ENCODE data around the gene MMP2. TPM values are rescaled to one million over a fixed set of nuclear protein-coding genes. Genes with fewer than 3 reads are reported as not detected.

MMP2 gene
- total and polyA plus RNA-seq, 7 donors: 16.0 to 60.9 (median 23.2) TPM

DNA sequence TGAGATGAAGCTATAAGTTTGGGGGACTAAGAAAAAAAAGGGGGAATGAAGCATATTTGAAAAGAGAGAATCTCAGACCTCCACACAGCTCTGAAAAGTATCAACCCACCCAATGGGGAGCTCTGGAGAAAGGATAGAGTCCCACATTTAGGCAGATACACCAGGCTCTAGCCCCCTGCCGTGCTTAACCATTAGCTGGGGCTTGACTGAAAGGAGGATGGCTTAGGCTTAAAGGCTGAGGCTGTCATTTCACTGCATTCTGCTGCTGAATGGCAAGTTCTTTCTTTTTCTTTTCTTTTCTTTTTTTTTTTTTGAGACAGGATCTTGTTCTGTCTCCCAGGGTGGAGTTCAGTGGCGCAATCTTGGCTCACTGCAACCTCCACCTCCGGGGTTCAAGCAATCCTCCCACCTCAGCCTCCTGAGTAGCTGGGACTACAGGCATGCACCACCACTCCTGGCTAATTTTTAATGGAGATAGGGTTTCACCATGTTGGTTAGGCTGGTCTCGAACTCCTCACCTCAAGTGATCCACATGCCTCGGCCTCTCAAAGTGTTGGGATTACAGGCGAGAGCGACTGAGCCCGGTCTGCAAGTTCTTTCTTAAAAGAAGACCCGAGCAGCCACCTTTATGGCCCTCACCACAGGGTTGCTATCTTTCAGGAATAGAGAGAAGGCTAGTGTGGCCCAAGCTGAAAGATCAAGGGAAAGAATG, 9.0 kb upstream of the MMP2 start:
- intact Hi-C loops (cut with DNase I): loop anchor here in 1 of 2 donors (5.0 kb wide), 1 partner anchor 372 kb away; no protein-coding TSS in a partner anchor
- no peak overlapping the region for H3K27ac ChIP-seq
- H3K27me3 ChIP-seq (ENCODE audit: insufficient read depth in 3 of 3, low read length in 2 of 3): no peaks in the 10 kb centered on the region

DNA sequence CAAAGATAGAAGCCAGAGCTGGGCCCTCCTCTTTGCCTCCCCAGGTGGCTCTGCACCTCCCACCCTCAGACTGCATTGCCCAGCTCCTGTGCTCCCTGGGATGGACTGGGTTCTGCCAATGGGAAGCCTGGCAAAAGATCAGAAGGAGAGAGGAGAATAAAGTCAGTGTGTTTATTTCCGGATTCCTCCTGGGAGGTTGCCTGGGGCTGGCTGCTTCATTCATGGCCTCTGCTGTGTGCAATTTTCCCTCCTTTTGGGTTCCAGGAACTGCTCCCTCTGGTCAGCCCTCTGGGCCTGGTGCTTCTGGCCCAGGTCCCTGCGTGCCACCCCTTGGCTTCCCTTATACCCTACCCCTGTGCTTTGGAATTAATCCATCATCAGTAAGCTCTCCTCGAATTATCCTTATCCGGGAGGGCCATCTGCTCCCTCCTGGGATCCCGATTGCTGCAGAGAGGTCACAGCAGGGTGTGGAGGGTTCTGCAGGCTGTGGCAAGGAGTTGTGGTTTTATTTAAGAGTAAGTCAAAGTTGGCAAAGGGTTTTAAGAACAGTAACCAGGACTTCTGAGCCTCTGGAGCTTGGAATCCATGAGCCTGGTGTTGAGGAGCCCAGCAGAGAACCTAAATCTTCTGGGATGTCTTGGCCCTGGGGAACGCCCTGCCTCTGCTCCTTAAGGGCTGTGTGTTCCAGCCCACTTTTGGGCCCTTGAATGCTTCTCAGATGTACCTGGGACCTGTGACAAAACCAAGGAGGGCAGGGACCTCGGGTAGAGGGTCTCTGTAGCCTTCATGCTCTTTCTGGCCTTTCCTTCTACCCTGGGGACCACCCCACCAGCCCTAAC, 8.2 kb upstream of the MMP2 start:
- ATAC-seq (peak in 3 of 4 donors; percentile 45 to 52 (median 48)), DNase-seq (peak in 1 of 2 donors; percentile 48)
- WGBS, 3 donors: 40 to 57% (median 42%) methylated on average over 7 of the region's 7 CpGs
- Histone ChIP-seq H3K4me1 (no peaks in the 10 kb centered on the region), H3K9me3 (no peaks in the 10 kb centered on the region), H3K4me3 (no peak overlapping the region), H3K36me3 (ENCODE audit: insufficient read depth in 1 of 2, low read depth in 1 of 2) (no peaks in the 10 kb centered on the region), H3K27me3 (ENCODE audit: insufficient read depth in 3 of 3, low read length in 2 of 3) (no peaks in the 10 kb centered on the region), H3K27ac (no peak overlapping the region)
- intact Hi-C loops (cut with DNase I): no loop called here
- TF ChIP-seq, protein P1, sequence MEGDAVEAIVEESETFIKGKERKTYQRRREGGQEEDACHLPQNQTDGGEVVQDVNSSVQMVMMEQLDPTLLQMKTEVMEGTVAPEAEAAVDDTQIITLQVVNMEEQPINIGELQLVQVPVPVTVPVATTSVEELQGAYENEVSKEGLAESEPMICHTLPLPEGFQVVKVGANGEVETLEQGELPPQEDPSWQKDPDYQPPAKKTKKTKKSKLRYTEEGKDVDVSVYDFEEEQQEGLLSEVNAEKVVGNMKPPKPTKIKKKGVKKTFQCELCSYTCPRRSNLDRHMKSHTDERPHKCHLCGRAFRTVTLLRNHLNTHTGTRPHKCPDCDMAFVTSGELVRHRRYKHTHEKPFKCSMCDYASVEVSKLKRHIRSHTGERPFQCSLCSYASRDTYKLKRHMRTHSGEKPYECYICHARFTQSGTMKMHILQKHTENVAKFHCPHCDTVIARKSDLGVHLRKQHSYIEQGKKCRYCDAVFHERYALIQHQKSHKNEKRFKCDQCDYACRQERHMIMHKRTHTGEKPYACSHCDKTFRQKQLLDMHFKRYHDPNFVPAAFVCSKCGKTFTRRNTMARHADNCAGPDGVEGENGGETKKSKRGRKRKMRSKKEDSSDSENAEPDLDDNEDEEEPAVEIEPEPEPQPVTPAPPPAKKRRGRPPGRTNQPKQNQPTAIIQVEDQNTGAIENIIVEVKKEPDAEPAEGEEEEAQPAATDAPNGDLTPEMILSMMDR (IDR thresholded peaks at IDR 0.05): no peak

More for the DNA sequence above, 9.0 kb upstream of the MMP2 start:
- ATAC-seq (no peak), DNase-seq (no peak)
- Histone ChIP-seq H3K4me1 (no peaks in the 10 kb centered on the region), H3K4me3 (no peak overlapping the region), H3K36me3 (ENCODE audit: insufficient read depth in 1 of 2, low read depth in 1 of 2) (no peaks in the 10 kb centered on the region), H3K9me3 (no peaks in the 10 kb centered on the region)
- WGBS, 3 donors: 82 to 94% (median 83%) methylated on average over 9 of the region's 9 CpGs
- TF ChIP-seq, protein P1 (IDR thresholded peaks at IDR 0.05): no peak

DNA sequence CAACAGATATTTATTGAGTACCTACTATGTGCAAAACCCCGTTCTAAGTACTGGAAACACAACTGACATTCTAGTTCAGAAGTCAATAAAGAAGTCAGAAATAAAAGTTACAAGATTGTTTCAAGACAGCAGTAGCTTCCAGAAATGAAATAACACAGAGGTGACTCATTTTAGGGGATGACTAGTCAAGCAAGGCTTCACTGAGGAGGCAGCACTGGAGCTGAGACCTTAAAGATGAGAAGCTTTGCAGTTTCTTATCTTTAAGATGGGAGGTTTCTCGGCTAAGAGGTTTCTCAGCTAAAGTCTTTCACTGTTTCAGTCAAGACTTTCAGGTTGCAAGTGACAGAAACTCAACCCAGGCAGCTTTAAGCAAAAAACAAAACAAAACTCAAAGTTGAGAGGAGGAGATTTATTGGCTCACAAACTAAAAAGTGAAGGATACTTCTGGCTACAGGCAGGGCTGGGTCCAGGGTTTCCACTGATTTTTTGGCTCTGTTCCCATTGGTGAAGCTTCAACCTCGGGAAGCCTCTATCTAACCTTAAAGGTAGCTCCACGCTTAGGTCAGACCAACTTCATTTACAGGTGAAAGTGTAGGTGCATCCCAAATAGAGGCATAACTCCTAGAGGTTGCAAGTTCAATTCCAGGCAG, 7.4 kb upstream of the MMP2 start:
- H3K27me3 ChIP-seq (ENCODE audit: insufficient read depth in 3 of 3, low read length in 2 of 3): no peaks in the 10 kb centered on the region
- TF ChIP-seq, protein P1 (IDR thresholded peaks at IDR 0.05): no peak
- H3K9me3 ChIP-seq: no peaks in the 10 kb centered on the region
- no peak for DNase-seq
- intact Hi-C loops (cut with DNase I): no loop called here
- peak in 1 of 4 donors; percentile 58 for ATAC-seq
- WGBS, 3 donors: 69 to 78% (median 71%) methylated on average over 4 of the region's 4 CpGs
- H3K36me3 ChIP-seq (ENCODE audit: insufficient read depth in 1 of 2, low read depth in 1 of 2): no peaks in the 10 kb centered on the region
- H3K4me3 ChIP-seq: no peak overlapping the region
- no peak overlapping the region for H3K27ac ChIP-seq
- H3K4me1 ChIP-seq: no peaks in the 10 kb centered on the region

DNA sequence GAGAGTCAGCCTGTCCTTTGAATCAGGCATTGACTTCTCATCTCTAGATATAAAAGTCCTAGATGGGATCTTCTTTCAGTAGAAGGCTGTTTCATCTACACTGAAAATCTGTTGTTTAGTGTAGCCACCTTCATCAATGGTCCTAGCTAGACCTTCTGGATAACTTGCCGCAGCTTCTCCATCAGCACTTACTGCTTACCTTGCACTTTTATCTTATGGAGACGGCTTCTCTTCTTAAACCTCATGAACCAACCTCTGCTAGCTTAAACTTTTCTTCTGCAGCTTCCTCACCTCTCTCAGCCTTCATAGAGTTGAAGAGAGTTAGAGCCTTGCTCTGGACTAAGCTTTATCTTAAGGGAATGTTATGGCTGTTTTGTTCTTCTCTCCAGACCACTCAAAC, 5.4 kb upstream of the MMP2 start:
- WGBS, 3 donors: 94 to 98% (median 97%) methylated on average over 2 of the region's 2 CpGs
- Histone ChIP-seq H3K4me3 (no peak overlapping the region), H3K27me3 (ENCODE audit: insufficient read depth in 3 of 3, low read length in 2 of 3) (peaks cover 0 to under 1% (median 0%) of the 10 kb centered on the region in 3 donors), H3K4me1 (no peaks in the 10 kb centered on the region), H3K36me3 (ENCODE audit: insufficient read depth in 1 of 2, low read depth in 1 of 2) (no peaks in the 10 kb centered on the region), H3K27ac (no peak overlapping the region), H3K9me3 (no peaks in the 10 kb centered on the region)
- no peak for DNase-seq
- ATAC-seq: no peak
- TF ChIP-seq, protein P1 (IDR thresholded peaks at IDR 0.05): no peak
- intact Hi-C loops (cut with DNase I): no loop called here
